ENCODE measurements around the gene HEXA.
"Not testable (repeated sequence)": the region's sequence is repeated elsewhere in the genome, so short reads cannot be mapped to it uniquely, and the experiment has no call there.

Gene HEXA

GRCh38 chr15:72379856-72380430 is 4.1 kb upstream of the HEXA start:
- Histone ChIP-seq H3K9me3 (ENCODE audit: insufficient read depth, low read length) (no peaks in the 10 kb centered on the region), H4K20me1 (ENCODE audit: low read depth, low read length) (no peaks in the 10 kb centered on the region), H3K27ac (ENCODE audit: low read depth, low read length) (no peak overlapping the region), H3K4me3 (ENCODE audit: insufficient read depth, low read length, poor library complexity, severe bottlenecking) (no peak overlapping the region), H2AFZ (ENCODE audit: low read depth, low read length, severe bottlenecking) (peak overlapping the region; percentile 42), H3K27me3 (ENCODE audit: low read length) (no peaks in the 10 kb centered on the region), H3K36me3 (ENCODE audit: low read length) (no peaks in the 10 kb centered on the region), H3K9ac (ENCODE audit: low read length) (no peak overlapping the region), H3K9me2 (replicated peaks; ENCODE audit: insufficient read depth, low read length) (no peaks in the 10 kb centered on the region), H3K79me2 (ENCODE audit: insufficient read depth, low read length) (peaks cover 8% of the 10 kb centered on the region), H3K4me2 (ENCODE audit: low read depth, low read length, poor library complexity, severe bottlenecking) (no peak overlapping the region), H3F3A (ENCODE audit: insufficient read depth) (peaks cover 8% of the 10 kb centered on the region; the same call in 1 of the 2 replicates)
- TF ChIP-seq EZH2phosphoT487 (conservative IDR thresholded peaks at IDR 0.05; ENCODE audit: low read length) (no peak), CTCF (IDR thresholded peaks at IDR 0.05; ENCODE audit: insufficient read depth, low read length, poor library complexity, severe bottlenecking) (no peak)

DNA sequence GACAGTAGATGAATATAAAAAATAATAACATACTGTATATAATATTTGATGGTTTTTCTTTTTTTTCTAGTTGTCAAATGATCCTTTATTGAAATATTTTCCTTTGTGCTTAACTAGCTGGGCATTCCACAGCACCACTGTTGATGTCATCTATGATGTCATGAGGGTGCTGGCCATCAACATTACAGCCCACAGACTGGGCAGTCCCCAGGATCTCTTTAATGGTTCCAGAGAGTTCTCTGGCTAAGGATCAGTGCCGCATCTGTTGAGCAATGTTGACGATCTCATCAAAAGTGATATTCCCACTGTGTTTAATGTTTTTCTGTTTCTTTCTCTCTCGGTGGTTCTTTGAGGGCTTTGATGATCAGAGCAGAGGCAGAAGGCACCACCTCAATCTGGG is 3.3 kb upstream of the HEXA start:
- H4K20me1 ChIP-seq (ENCODE audit: low read depth, low read length); H3K36me3 ChIP-seq (ENCODE audit: low read length); H3K9me3 ChIP-seq (ENCODE audit: insufficient read depth, low read length); H3K4me3 ChIP-seq (ENCODE audit: insufficient read depth, low read length, poor library complexity, severe bottlenecking); H3K9ac ChIP-seq (ENCODE audit: low read length); H3K9me2 ChIP-seq (replicated peaks; ENCODE audit: insufficient read depth, low read length); H3F3A ChIP-seq (ENCODE audit: insufficient read depth); H2AFZ ChIP-seq (ENCODE audit: low read depth, low read length, severe bottlenecking); H3K4me2 ChIP-seq (ENCODE audit: low read depth, low read length, poor library complexity, severe bottlenecking); H3K27ac ChIP-seq (ENCODE audit: low read depth, low read length); H3K27me3 ChIP-seq (ENCODE audit: low read length): not testable (repeated sequence)
- H3K79me2 ChIP-seq (ENCODE audit: insufficient read depth, low read length), result peaks cover 15% of the 10 kb centered on the region

GRCh38 chr15:72377331-72377730 is 1.5 kb upstream of the HEXA start:
- no peak overlapping the region for H2AFZ ChIP-seq (ENCODE audit: low read depth, low read length, severe bottlenecking)
- H3K79me2 ChIP-seq (ENCODE audit: insufficient read depth, low read length), result peaks cover 22% of the 10 kb centered on the region
- H3K4me3 ChIP-seq (ENCODE audit: insufficient read depth, low read length, poor library complexity, severe bottlenecking), result no peak overlapping the region
- H4K20me1 ChIP-seq (ENCODE audit: low read depth, low read length), result no peaks in the 10 kb centered on the region
- H3K27me3 ChIP-seq (ENCODE audit: low read length), result no peaks in the 10 kb centered on the region
- H3K36me3 ChIP-seq (ENCODE audit: low read length), result no peaks in the 10 kb centered on the region
- no peak for TF ChIP-seq EZH2phosphoT487 (conservative IDR thresholded peaks at IDR 0.05; ENCODE audit: low read length)
- TF ChIP-seq CTCF (IDR thresholded peaks at IDR 0.05; ENCODE audit: insufficient read depth, low read length, poor library complexity, severe bottlenecking), result no peak
- H3K9ac ChIP-seq (ENCODE audit: low read length), result no peak overlapping the region
- H3F3A ChIP-seq (ENCODE audit: insufficient read depth), result peaks cover 8% of the 10 kb centered on the region; the same call in 1 of the 2 replicates
- no peaks in the 10 kb centered on the region for H3K9me2 ChIP-seq (replicated peaks; ENCODE audit: insufficient read depth, low read length)
- H3K4me2 ChIP-seq (ENCODE audit: low read depth, low read length, poor library complexity, severe bottlenecking), result peak overlapping the region; percentile 65
- H3K27ac ChIP-seq (ENCODE audit: low read depth, low read length), result no peak overlapping the region
- H3K9me3 ChIP-seq (ENCODE audit: insufficient read depth, low read length), result no peaks in the 10 kb centered on the region

- H4K20me1 ChIP-seq (ENCODE audit: low read depth, low read length), result no peaks in the 10 kb centered on the region
- H3K4me3 ChIP-seq (ENCODE audit: insufficient read depth, low read length, poor library complexity, severe bottlenecking), result peak overlapping the region; percentile 72
- peaks cover 8% of the 10 kb centered on the region; the same call in 1 of the 2 replicates for H3F3A ChIP-seq (ENCODE audit: insufficient read depth)
- no peaks in the 10 kb centered on the region for H3K9me3 ChIP-seq (ENCODE audit: insufficient read depth, low read length)
- peaks cover 39% of the 10 kb centered on the region for H3K79me2 ChIP-seq (ENCODE audit: insufficient read depth, low read length)
- peak overlapping the region; percentile 75 for H3K9ac ChIP-seq (ENCODE audit: low read length)
- peak overlapping the region; percentile 15; the same call in 1 of the 2 replicates for H3K27ac ChIP-seq (ENCODE audit: low read depth, low read length)
- TF ChIP-seq CTCF (IDR thresholded peaks at IDR 0.05; ENCODE audit: insufficient read depth, low read length, poor library complexity, severe bottlenecking) (no peak), EZH2phosphoT487 (conservative IDR thresholded peaks at IDR 0.05; ENCODE audit: low read length) (no peak)
- no peaks in the 10 kb centered on the region for H3K9me2 ChIP-seq (replicated peaks; ENCODE audit: insufficient read depth, low read length)
- no peaks in the 10 kb centered on the region for H3K27me3 ChIP-seq (ENCODE audit: low read length)
- H2AFZ ChIP-seq (ENCODE audit: low read depth, low read length, severe bottlenecking), result peak overlapping the region; percentile 83
- no peaks in the 10 kb centered on the region for H3K36me3 ChIP-seq (ENCODE audit: low read length)
- peak overlapping the region; percentile 65 for H3K4me2 ChIP-seq (ENCODE audit: low read depth, low read length, poor library complexity, severe bottlenecking)
These were observed 341 bp downstream of the HEXA start for GRCh38 chr15:72375501-72375845.
